ENCODE results near the gene TTC1. TPM values are rescaled to one million over a fixed set of nuclear protein-coding genes. Genes with fewer than 3 reads are reported as not detected.
"Not testable (repeated sequence)": the region's sequence is repeated elsewhere in the genome, so short reads cannot be mapped to it uniquely, and the experiment has no call there.

TTC1 gene
- total and polyA plus RNA-seq, 3 experiments from 2014 or later, result 66.4 to 99.8 (median 70.7) TPM

DNA sequence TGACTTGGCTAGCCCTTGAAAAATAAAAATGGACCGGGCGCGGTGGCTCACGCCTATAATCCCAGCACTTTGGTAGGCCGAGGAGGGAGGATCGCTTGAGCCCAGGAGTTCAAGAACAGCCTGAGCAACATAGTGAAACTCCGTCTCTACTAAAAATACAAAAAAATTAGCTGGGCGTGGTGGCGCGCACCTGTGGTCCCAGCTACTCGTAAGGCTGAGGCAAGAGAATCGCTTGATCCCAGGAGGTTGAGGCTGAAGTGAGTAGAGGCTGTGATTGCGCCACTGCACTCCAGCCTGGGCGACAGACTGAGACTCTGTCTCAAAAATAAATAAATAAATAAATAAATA is 436 bp upstream of the TTC1 start:
- not testable (repeated sequence) for H3K27me3 ChIP-seq (ENCODE audit: insufficient read depth, low read length, poor library complexity, severe bottlenecking); H3K9me3 Mint-ChIP-seq; H3K27ac ChIP-seq (ENCODE audit: low read depth, low read length); DNase-seq; H3K9me3 ChIP-seq (ENCODE audit: low read length); H3K4me3 ChIP-seq (ENCODE audit: low read length); H3K27me3 Mint-ChIP-seq; H3K36me3 ChIP-seq (ENCODE audit: insufficient read depth, low read length)
- peak overlapping the region in 5 of 8 donors; percentile 11 to 98 (median 50) for H3K27ac Mint-ChIP-seq
- peak overlapping the region; percentile 15 to 99 (median 93) for H3K4me3 Mint-ChIP-seq
- POLR2A ChIA-PET, result interaction anchor here (1.1 to 1.2 kb wide), 2 partner anchors 12 to 13 kb away, joined by 3 to 7 read pairs; no protein-coding TSS in a partner anchor
- H3K4me1 Mint-ChIP-seq, result peaks cover 26 to 38% (median 33%) of the 10 kb centered on the region in 3 donors
- peaks cover 14% of the 10 kb centered on the region for H3K4me1 ChIP-seq (ENCODE audit: insufficient read depth, low read length)
- CTCF ChIA-PET, result interaction anchor here (1.3 to 3.8 kb wide), 4 partner anchors 9 to 22 kb away, joined by 3 to 16 read pairs (median 6); no protein-coding TSS in a partner anchor
- H3K36me3 Mint-ChIP-seq, result peaks cover 0 to 34% (median 10%) of the 10 kb centered on the region in 3 donors

DNA sequence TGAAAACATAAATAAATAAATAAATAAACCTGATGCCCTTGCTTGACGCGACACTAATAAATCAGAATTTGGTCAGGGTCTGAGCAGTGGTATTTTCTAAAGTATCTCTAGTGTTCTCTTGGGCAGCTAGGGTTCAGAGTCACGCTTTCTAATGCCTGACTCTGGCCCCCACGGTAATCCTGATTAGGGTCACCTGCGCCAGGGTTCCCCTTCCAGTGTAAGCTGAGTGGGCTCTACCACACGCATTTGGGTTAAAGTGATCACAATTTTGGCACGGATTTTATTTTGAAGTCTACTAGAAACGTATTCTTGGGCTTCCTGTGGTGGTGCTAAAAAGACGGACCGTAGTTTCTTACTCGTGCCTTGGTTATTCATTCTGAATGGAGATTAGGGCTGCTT is 651 bp downstream of the TTC1 start:
- Histone ChIP-seq H3K27me3 (ENCODE audit: insufficient read depth, low read length, poor library complexity, severe bottlenecking) (no peaks in the 10 kb centered on the region), H3K36me3 (ENCODE audit: insufficient read depth, low read length) (no peaks in the 10 kb centered on the region), H3K4me1 (ENCODE audit: insufficient read depth, low read length) (peaks cover 14% of the 10 kb centered on the region), H3K9me3 (ENCODE audit: low read length) (no peaks in the 10 kb centered on the region), H3K4me3 (ENCODE audit: low read length) (peak overlapping the region; percentile 100), H3K27ac (ENCODE audit: low read depth, low read length) (peak overlapping the region; percentile 98)
- Mint-ChIP-seq H3K27me3 (no peaks in the 10 kb centered on the region), H3K27ac (peak overlapping the region; percentile 57 to 99 (median 97)), H3K4me3 (peak overlapping the region; percentile 92 to 99 (median 97)), H3K4me1 (peaks cover 26 to 38% (median 33%) of the 10 kb centered on the region in 3 donors), H3K9me3 (no peaks in the 10 kb centered on the region), H3K36me3 (peaks cover 0 to 37% (median 10%) of the 10 kb centered on the region in 3 donors)
- ChIA-PET POLR2A (interaction anchor here (0.6 to 1.1 kb wide), 5 partner anchors 12 to 109 kb away, joined by 3 to 7 read pairs (median 4); partner anchors contain the start of gene PWWP2A), CTCF (interaction anchor here (0.7 to 3.8 kb wide), 5 partner anchors 10 to 23 kb away, joined by 3 to 16 read pairs (median 3); no protein-coding TSS in a partner anchor)
- no peak for DNase-seq

DNA sequence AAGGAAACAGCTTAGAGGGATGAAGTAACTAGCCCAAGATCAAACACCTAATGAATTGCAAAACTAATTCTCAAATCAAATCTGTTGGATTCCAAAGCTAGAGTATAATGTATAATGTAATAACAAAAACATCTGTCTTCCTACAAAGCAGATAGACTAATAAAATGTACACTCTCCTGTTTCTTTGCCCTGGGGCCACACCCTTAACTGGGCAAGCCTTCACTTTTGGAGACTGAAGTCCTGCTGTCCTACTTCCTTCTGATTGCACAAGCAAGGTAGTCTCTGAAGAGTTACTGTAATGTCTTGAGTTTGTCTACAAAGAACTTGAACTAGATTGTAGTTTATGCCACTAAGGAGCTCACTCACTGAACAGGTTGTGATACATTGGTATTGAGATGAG is 2.5 kb downstream of the TTC1 start:
- Mint-ChIP-seq H3K9me3 (no peaks in the 10 kb centered on the region), H3K27ac (peak overlapping the region in 4 of 8 donors; percentile 18 to 67 (median 36)), H3K27me3 (no peaks in the 10 kb centered on the region), H3K4me3 (peak overlapping the region in 5 of 7 donors; percentile 40 to 99 (median 65)), H3K36me3 (peaks cover 0 to 50% (median 14%) of the 10 kb centered on the region in 3 donors), H3K4me1 (peaks cover 31 to 48% (median 37%) of the 10 kb centered on the region in 3 donors)
- Histone ChIP-seq H3K36me3 (ENCODE audit: insufficient read depth, low read length) (no peaks in the 10 kb centered on the region), H3K4me3 (ENCODE audit: low read length) (no peak overlapping the region), H3K9me3 (ENCODE audit: low read length) (no peaks in the 10 kb centered on the region), H3K4me1 (ENCODE audit: insufficient read depth, low read length) (peaks cover 14% of the 10 kb centered on the region), H3K27ac (ENCODE audit: low read depth, low read length) (no peak overlapping the region), H3K27me3 (ENCODE audit: insufficient read depth, low read length, poor library complexity, severe bottlenecking) (no peaks in the 10 kb centered on the region)
- DNase-seq, result no peak
- ChIA-PET CTCF (interaction anchor here (1.1 to 1.8 kb wide), 2 partner anchors 10 to 333 kb away, joined by 3 to 5 read pairs; no protein-coding TSS in a partner anchor), POLR2A (no interaction called here)

DNA sequence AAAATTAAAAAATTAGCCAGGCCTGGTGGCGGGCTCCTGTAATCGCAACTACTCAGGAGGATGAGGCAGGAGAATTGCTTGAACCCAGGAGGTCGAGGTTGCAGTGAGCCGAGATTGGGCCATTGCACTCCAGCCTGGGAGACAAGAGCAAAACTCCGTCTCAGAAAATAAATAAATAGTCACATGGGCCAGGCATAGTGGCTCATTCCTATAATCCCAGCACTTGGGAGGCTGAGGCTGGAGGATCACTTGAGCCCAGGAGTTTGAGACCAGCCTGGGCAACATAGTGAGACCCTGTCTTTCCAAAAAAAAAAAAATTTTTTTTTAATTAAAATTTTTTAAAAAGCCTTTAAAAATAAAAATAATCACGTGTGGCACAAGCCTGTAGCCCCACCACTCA is 5.3 kb downstream of the TTC1 start:
- POLR2A ChIA-PET; H3K27me3 ChIP-seq (ENCODE audit: insufficient read depth, low read length, poor library complexity, severe bottlenecking); H3K4me3 ChIP-seq (ENCODE audit: low read length); H3K36me3 ChIP-seq (ENCODE audit: insufficient read depth, low read length); H3K27me3 Mint-ChIP-seq; H3K9me3 ChIP-seq (ENCODE audit: low read length); CTCF ChIA-PET; DNase-seq; H3K9me3 Mint-ChIP-seq; H3K27ac ChIP-seq (ENCODE audit: low read depth, low read length); H3K4me3 Mint-ChIP-seq: not testable (repeated sequence)
- H3K4me1 ChIP-seq (ENCODE audit: insufficient read depth, low read length), result peaks cover 14% of the 10 kb centered on the region
- peaks cover 32 to 52% (median 38%) of the 10 kb centered on the region in 3 donors for H3K4me1 Mint-ChIP-seq
- H3K27ac Mint-ChIP-seq, result peak overlapping the region in 1 of 8 donors; percentile 81
- peaks cover 0 to 64% (median 16%) of the 10 kb centered on the region in 3 donors for H3K36me3 Mint-ChIP-seq

DNA sequence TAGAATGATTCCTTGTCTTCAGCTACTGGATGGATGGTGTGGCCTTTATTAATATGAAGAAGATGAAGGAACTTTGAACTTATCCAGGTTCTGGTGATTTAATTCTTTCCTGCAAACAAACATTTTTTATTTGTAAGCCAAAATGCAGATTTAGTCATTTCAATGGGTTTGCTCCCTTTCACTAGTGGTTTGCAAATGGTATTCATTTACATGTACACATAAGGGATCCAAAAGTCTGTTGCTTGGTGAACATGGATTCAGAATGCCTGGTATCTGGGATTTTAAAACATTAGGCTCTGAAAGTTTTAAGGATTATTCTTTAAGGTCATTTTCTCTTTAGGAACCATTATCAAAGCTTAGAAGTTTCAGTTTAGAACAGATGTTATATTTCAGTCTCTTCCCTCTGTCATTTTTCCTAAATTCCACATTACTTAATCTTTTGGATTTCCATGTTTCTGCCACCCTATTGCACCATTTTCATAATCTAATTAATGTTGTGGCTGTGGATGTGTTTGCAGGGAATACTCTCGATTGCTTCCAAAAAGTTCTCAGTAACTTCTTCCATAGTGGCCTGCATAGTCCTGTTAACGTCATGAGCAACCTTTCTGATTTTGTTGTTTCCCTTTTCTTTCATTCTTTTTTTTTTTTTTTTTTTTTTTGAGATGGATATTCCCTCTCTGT is 10.1 kb downstream of the TTC1 start:
- CTCF ChIA-PET, result interaction anchor here (0.7 to 4.7 kb wide), 2 partner anchors 175 to 327 kb away, joined by 4 to 71 read pairs; no protein-coding TSS in a partner anchor
- H3K36me3 ChIP-seq (ENCODE audit: insufficient read depth, low read length), result no peaks in the 10 kb centered on the region
- Mint-ChIP-seq H3K27ac (peak overlapping the region in 4 of 8 donors; percentile 5 to 69 (median 42)), H3K36me3 (peaks cover 4 to 46% (median 11%) of the 10 kb centered on the region in 3 donors), H3K27me3 (no peaks in the 10 kb centered on the region), H3K9me3 (no peaks in the 10 kb centered on the region), H3K4me1 (peaks cover 33 to 58% (median 42%) of the 10 kb centered on the region in 3 donors), H3K4me3 (no peak overlapping the region)
- POLR2A ChIA-PET, result interaction anchor here (0.8 kb wide), 1 partner anchor 48 kb away, joined by 15 read pairs; no protein-coding TSS in a partner anchor
- no peaks in the 10 kb centered on the region for H3K27me3 ChIP-seq (ENCODE audit: insufficient read depth, low read length, poor library complexity, severe bottlenecking)
- no peak overlapping the region for H3K27ac ChIP-seq (ENCODE audit: low read depth, low read length)
- no peak for DNase-seq
- peaks cover 7% of the 10 kb centered on the region for H3K4me1 ChIP-seq (ENCODE audit: insufficient read depth, low read length)
- H3K4me3 ChIP-seq (ENCODE audit: low read length), result no peak overlapping the region
- H3K9me3 ChIP-seq (ENCODE audit: low read length), result no peaks in the 10 kb centered on the region

DNA sequence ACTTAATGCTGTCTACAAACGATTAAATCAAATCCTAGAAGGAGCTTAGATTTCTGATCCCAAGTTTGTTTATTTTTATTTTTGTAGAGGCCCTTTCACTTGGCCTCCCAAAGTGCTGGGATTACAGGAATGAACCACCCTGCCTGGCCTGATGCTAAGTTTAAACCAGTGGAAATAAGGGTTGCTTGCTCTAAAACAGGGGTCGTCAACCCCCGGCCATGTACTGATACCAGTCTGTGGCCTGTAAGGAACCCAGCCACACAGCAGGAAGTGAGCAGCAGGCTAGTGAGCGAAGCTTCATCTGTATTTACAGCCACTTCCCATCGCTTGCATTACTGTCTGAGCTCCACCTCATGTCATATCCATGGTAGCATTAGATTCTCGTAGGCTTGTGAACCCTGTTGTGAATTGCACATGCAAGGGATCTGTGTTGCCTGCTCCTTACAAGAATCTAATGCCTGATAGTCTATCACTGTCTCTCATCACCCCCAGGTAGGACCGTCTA is 11.4 kb downstream of the TTC1 start:
- H3K4me3 ChIP-seq (ENCODE audit: low read length), result no peak overlapping the region
- POLR2A ChIA-PET, result interaction anchor here (1.1 kb wide), 1 partner anchor 12 kb away, joined by 3 read pairs; no protein-coding TSS in a partner anchor
- Mint-ChIP-seq H3K4me1 (peaks cover 30 to 58% (median 42%) of the 10 kb centered on the region in 3 donors), H3K27me3 (no peaks in the 10 kb centered on the region), H3K27ac (peak overlapping the region in 6 of 8 donors; percentile 18 to 85 (median 62)), H3K9me3 (no peaks in the 10 kb centered on the region), H3K4me3 (peak overlapping the region in 2 of 7 donors; percentile 53 to 65), H3K36me3 (peaks cover 4 to 47% (median 10%) of the 10 kb centered on the region in 3 donors)
- no peak overlapping the region for H3K27ac ChIP-seq (ENCODE audit: low read depth, low read length)
- no peaks in the 10 kb centered on the region for H3K36me3 ChIP-seq (ENCODE audit: insufficient read depth, low read length)
- peaks cover 7% of the 10 kb centered on the region for H3K4me1 ChIP-seq (ENCODE audit: insufficient read depth, low read length)
- CTCF ChIA-PET, result interaction anchor here (1.3 to 4.7 kb wide), 5 partner anchors 9 to 370 kb away, joined by 4 to 71 read pairs (median 6); no protein-coding TSS in a partner anchor
- DNase-seq, result no peak
- H3K27me3 ChIP-seq (ENCODE audit: insufficient read depth, low read length, poor library complexity, severe bottlenecking), result no peaks in the 10 kb centered on the region
- H3K9me3 ChIP-seq (ENCODE audit: low read length), result no peaks in the 10 kb centered on the region

DNA sequence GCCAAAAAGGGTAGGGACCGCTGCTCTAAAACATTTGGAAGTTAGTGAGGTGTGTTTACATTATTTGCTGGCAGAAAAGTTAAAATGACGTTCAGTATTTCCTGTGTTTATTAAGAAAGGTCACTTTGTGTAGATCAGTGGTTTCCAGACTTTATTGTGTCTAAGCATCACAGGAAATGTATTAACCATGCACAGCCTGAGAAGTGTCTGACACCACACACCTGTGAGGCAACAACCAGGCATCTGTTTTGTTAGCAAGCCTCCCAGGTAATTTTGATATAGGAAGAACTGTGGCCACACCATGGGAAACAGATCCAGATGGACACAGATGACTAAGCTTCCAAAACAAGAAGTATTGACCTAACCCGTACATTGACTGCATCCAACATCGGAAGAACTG is 12.0 kb downstream of the TTC1 start:
- Histone ChIP-seq H3K4me3 (ENCODE audit: low read length) (no peak overlapping the region), H3K36me3 (ENCODE audit: insufficient read depth, low read length) (no peaks in the 10 kb centered on the region), H3K9me3 (ENCODE audit: low read length) (no peaks in the 10 kb centered on the region), H3K27me3 (ENCODE audit: insufficient read depth, low read length, poor library complexity, severe bottlenecking) (no peaks in the 10 kb centered on the region), H3K27ac (ENCODE audit: low read depth, low read length) (no peak overlapping the region), H3K4me1 (ENCODE audit: insufficient read depth, low read length) (peaks cover 7% of the 10 kb centered on the region)
- Mint-ChIP-seq H3K4me1 (peaks cover 34 to 58% (median 44%) of the 10 kb centered on the region in 3 donors), H3K36me3 (peaks cover 4 to 47% (median 9%) of the 10 kb centered on the region in 3 donors), H3K4me3 (peak overlapping the region in 2 of 7 donors; percentile 64 to 67), H3K27ac (peak overlapping the region in 7 of 8 donors; percentile 24 to 83 (median 66)), H3K27me3 (no peaks in the 10 kb centered on the region), H3K9me3 (no peaks in the 10 kb centered on the region)
- POLR2A ChIA-PET, result interaction anchor here (0.5 to 1.5 kb wide), 3 partner anchors 12 to 608 kb away, joined by 3 to 7 read pairs (median 3); partner anchors contain the start of gene TTC1
- CTCF ChIA-PET, result interaction anchor here (1.3 to 4.7 kb wide), 8 partner anchors 10 to 731 kb away, joined by 4 to 71 read pairs (median 6); no protein-coding TSS in a partner anchor
- no peak for DNase-seq
